ENCODE data around the gene DEXI. TPM values are rescaled to one million over a fixed set of nuclear protein-coding genes. Genes with fewer than 3 reads are reported as not detected.

Gene DEXI
- total RNA-seq, 4 donors from 2014 or later, result 79.2 to 136 (median 102) TPM

- ATAC-seq, result no peak
- Histone ChIP-seq H3K4me1 (no peaks in the 10 kb centered on the region), H3K4me3 (no peak overlapping the region), H3K9me3 (no peaks in the 10 kb centered on the region), H3K36me3 (no peaks in the 10 kb centered on the region), H3K27me3 (peaks cover 43% of the 10 kb centered on the region), H3K27ac (no peak overlapping the region)
- WGBS, 2 donors (ENCODE audit: low coverage in 1 of 2), result 50 to 69% methylated on average over 2 to 5 of the region's 5 CpGs
- TF ChIP-seq, protein P1, sequence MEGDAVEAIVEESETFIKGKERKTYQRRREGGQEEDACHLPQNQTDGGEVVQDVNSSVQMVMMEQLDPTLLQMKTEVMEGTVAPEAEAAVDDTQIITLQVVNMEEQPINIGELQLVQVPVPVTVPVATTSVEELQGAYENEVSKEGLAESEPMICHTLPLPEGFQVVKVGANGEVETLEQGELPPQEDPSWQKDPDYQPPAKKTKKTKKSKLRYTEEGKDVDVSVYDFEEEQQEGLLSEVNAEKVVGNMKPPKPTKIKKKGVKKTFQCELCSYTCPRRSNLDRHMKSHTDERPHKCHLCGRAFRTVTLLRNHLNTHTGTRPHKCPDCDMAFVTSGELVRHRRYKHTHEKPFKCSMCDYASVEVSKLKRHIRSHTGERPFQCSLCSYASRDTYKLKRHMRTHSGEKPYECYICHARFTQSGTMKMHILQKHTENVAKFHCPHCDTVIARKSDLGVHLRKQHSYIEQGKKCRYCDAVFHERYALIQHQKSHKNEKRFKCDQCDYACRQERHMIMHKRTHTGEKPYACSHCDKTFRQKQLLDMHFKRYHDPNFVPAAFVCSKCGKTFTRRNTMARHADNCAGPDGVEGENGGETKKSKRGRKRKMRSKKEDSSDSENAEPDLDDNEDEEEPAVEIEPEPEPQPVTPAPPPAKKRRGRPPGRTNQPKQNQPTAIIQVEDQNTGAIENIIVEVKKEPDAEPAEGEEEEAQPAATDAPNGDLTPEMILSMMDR (IDR thresholded peaks at IDR 0.05), result no peak
- TF ChIP-seq POLR2A (IDR thresholded peaks at IDR 0.05) (no peak), POLR2AphosphoS5 (IDR thresholded peaks at IDR 0.05) (no peak), EP300 (IDR thresholded peaks at IDR 0.05) (no peak)
Observed at GRCh38 chr16:10892782-10893318, 49.4 kb downstream of the DEXI start.

- TF ChIP-seq, protein P1 (IDR thresholded peaks at IDR 0.05), result no peak
- TF ChIP-seq POLR2AphosphoS5 (IDR thresholded peaks at IDR 0.05), result no peak
- no peak for TF ChIP-seq POLR2A (IDR thresholded peaks at IDR 0.05)
- no peak for TF ChIP-seq EP300 (IDR thresholded peaks at IDR 0.05)
- Histone ChIP-seq H3K9me3 (no peaks in the 10 kb centered on the region), H3K27ac (no peak overlapping the region), H3K4me1 (no peaks in the 10 kb centered on the region), H3K27me3 (peaks cover 40% of the 10 kb centered on the region), H3K4me3 (no peak overlapping the region), H3K36me3 (no peaks in the 10 kb centered on the region)
- WGBS, 2 donors (ENCODE audit: low coverage in 1 of 2), result 71 to 100% methylated on average over 2 to 4 of the region's 4 CpGs
- ATAC-seq, result no peak
Observed at GRCh38 chr16:10889855-10890254, 52.4 kb downstream of the DEXI start.

DNA sequence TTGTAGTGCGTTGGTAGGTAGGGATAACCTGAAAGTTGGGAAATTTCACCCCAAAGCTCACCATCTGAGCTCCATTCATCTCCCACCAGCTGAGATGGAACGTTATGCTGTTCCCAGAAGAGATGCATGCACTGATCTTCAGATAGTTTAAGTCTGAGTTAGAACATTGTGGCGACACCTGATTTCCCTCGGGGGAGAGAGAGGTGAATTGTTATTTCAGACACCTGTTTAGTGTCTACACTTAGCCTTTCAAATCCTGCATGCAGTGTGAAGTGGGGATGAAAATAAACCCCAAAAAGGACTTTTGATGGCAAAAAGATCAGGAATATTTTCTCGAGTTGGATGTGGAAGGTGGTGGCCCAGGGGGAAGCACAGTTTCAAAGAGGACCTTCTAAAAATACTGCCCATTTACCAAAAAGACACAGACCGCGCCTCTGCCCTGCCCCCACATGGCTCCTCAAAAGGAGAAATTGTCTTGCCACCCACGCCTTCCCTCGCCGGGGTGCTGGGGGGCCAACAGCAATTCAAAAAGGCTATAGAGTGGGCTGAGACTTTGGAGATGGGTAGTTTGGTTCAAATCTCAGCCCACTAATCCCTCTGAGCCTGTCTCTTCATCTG, 53.8 kb downstream of the DEXI start:
- H3K36me3 ChIP-seq, result no peaks in the 10 kb centered on the region
- no peak overlapping the region for H3K27ac ChIP-seq
- no peaks in the 10 kb centered on the region for H3K4me1 ChIP-seq
- H3K9me3 ChIP-seq, result no peaks in the 10 kb centered on the region
- no peak overlapping the region for H3K4me3 ChIP-seq
- peaks cover 35% of the 10 kb centered on the region for H3K27me3 ChIP-seq
- ATAC-seq, result no peak
- WGBS, 2 donors (ENCODE audit: low coverage in 1 of 2), result 65 to 87% methylated on average over 3 to 9 of the region's 10 CpGs
- TF ChIP-seq, protein P1 (IDR thresholded peaks at IDR 0.05), result no peak
- TF ChIP-seq EP300 (IDR thresholded peaks at IDR 0.05) (no peak), POLR2A (IDR thresholded peaks at IDR 0.05) (no peak), POLR2AphosphoS5 (IDR thresholded peaks at IDR 0.05) (no peak)

DNA sequence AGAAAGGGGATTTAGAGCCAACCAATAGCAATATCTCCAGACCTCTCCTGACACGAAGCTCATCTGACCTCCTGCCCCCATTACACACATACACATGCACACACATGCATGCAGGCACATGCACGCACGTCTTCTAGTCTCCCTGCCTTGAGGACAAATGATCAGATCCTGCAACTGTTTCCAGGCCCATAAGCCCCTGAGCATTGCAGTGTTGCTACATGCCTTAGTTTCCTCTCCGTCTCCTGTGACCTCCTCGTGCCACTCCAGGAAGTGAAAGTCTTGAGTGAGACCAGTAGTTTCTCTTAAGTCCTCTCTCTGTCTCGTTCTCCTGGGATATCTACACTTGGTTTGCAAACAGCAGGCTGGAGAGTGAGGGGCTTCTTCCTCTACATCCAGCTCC, 57.0 kb downstream of the DEXI start:
- Histone ChIP-seq H3K27ac (no peak overlapping the region), H3K4me1 (peaks cover 0 to 5% (median 0%) of the 10 kb centered on the region in 3 donors), H3K27me3 (peaks cover 54% of the 10 kb centered on the region), H3K9me3 (no peaks in the 10 kb centered on the region), H3K4me3 (no peak overlapping the region), H3K36me3 (no peaks in the 10 kb centered on the region)
- TF ChIP-seq POLR2AphosphoS5 (IDR thresholded peaks at IDR 0.05), result no peak
- no peak for TF ChIP-seq POLR2A (IDR thresholded peaks at IDR 0.05)
- TF ChIP-seq, protein P1 (IDR thresholded peaks at IDR 0.05), result no peak
- TF ChIP-seq EP300 (IDR thresholded peaks at IDR 0.05), result no peak
- ATAC-seq, result no peak
- 51 to 57% methylated on average over 4 to 6 of the region's 6 CpGs for WGBS, 2 donors (ENCODE audit: low coverage in 1 of 2)

GRCh38 chr16:10883004-10883403, 59.3 kb downstream of the DEXI start:
- ATAC-seq, result no peak
- Histone ChIP-seq H3K4me1 (peaks cover 0 to 26% (median 7%) of the 10 kb centered on the region in 3 donors), H3K27me3 (peaks cover 57% of the 10 kb centered on the region), H3K27ac (no peak overlapping the region), H3K4me3 (no peak overlapping the region), H3K9me3 (no peaks in the 10 kb centered on the region), H3K36me3 (no peaks in the 10 kb centered on the region)
- no peak for TF ChIP-seq POLR2AphosphoS5 (IDR thresholded peaks at IDR 0.05)
- TF ChIP-seq EP300 (IDR thresholded peaks at IDR 0.05), result no peak
- TF ChIP-seq, protein P1 (IDR thresholded peaks at IDR 0.05), result no peak
- TF ChIP-seq POLR2A (IDR thresholded peaks at IDR 0.05), result no peak
- 72 to 81% methylated on average over 2 of the region's 7 CpGs for WGBS, 2 donors (ENCODE audit: low coverage in 1 of 2)
